K562 treated with DMSO at 1 percent for 4 hours (cell line): ENCODE measurements around the gene PLBD1. TPM values are rescaled to one million over a fixed set of nuclear protein-coding genes. Genes with fewer than 3 reads are reported as not detected.

Experiments used
- total RNA-seq: library from RNA; unstranded; fragments of 300-600 nt; gene quantifications from 2 replicates; pipeline ENCODE4 v1.2.3, GENCODE V29; 2022; ENCODE audit not compliant: insufficient read depth

Gene PLBD1
- total RNA-seq, result 10.2 and 14.2 TPM in 2 replicates

DNA sequence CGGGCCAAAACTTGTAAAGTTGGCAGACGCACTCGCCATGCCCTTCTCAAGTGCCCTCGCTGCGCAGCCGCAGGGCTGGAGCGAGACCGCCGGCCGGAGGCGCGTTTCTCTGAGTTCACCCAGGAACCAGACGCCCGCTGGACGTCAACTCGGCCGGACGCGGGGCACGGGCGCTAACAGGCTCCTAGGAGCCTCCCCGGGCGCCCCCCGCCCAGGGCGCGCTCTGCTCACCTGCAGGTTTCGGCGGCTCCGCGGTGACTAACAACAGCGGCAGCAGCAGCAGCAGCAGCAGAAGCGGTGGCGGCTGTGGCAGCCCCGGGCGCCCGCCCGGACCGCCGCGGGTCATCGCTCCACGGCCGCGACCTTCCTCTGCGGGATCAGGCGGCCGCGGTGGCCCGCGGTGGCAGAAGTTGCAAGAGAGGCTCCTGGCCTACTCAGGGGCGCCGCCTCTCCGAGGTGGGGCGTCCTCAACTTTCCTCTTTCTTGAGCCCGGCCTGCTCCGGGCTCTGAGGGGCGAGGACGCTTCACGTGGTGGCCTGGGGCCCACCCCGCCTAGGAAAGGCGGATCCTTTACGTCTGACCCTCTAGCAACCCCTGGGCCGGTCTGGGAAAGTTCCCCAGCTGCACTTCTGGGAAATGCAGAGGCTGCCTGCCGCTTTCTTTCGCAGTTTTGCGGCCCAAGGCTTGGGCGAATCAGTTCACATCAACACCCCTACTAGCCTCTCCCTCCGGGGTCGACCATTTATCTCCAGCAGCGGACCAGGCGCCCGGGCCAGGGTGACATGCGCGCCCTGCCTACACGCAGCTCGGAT is at the start of gene PLBD1:
Gene PLBD1, minus strand, starts transcription at position 533 of the 812 bp plus-strand sequence. Its CDS starts 187 bp downstream, at position 346.

Other genes starting within 250 kb of the PLBD1 start
- 6.6 and 10.3 TPM in 2 replicates for gene ATF7IP, start 202.2 kb downstream of the PLBD1 start, total RNA-seq
- gene GUCY2C, start 128.7 kb upstream of the PLBD1 start, total RNA-seq, result not detected in 2 replicates
- gene WBP11, start 235.6 kb upstream of the PLBD1 start, total RNA-seq, result 20.9 and 27.1 TPM in 2 replicates
- 1.1 and 1.5 TPM in 2 replicates for gene C12orf60, start 235.8 kb upstream of the PLBD1 start, total RNA-seq
- gene SMCO3, start 246.3 kb upstream of the PLBD1 start, total RNA-seq, result not detected in 2 replicates